ACC112 (cell line): ENCODE results near the gene ABHD14A.

ENCODE experiments used
- H2AFZ ChIP-seq: fragments of 200-600 bp; sonication (generic); one replicate; pipeline ENCODE4 v1.6.0; 2017; ENCODE audit warnings: antibody characterized with exemption, low read length; ENCODE audit not compliant: unreplicated experiment
- H3K27ac ChIP-seq: fragments of 200-600 bp; sonication (generic); 2 replicates; pipeline ENCODE4 v1.5.1; 2014; ENCODE audit warnings: low read depth, mild to moderate bottlenecking, antibody characterized with exemption, low read length, moderate library complexity
- H3K27me3 ChIP-seq: fragments of 200-600 bp; sonication (generic); 2 replicates; pipeline ENCODE4 v1.6.1; 2014; ENCODE audit warnings: mild to moderate bottlenecking, antibody characterized with exemption, low read length, moderate library complexity, mixed read lengths; ENCODE audit not compliant: insufficient read depth
- H3K36me3 ChIP-seq: fragments of 200-600 bp; sonication (generic); 2 replicates; pipeline ENCODE4 v1.6.1; 2016; ENCODE audit warnings: mild to moderate bottlenecking, antibody characterized with exemption, low read length, moderate library complexity, mixed read lengths; ENCODE audit not compliant: insufficient read depth
- H3K4me1 ChIP-seq: fragments of 200-600 bp; sonication (generic); one replicate; pipeline ENCODE4 v1.6.1; 2016; ENCODE audit warnings: low read length, mixed read lengths; ENCODE audit not compliant: insufficient read depth, unreplicated experiment, control insufficient read depth
- H3K4me3 ChIP-seq: fragments of 200-600 bp; sonication (generic); 2 replicates; pipeline ENCODE4 v1.5.1; 2014; ENCODE audit warnings: mild to moderate bottlenecking, low read depth, low read length
- H3K79me2 ChIP-seq: fragments of 200-600 bp; sonication (generic); one replicate; pipeline ENCODE4 v1.6.0; 2016; ENCODE audit warnings: low read length; ENCODE audit not compliant: control insufficient read depth, unreplicated experiment, insufficient read depth

Gene ABHD14A

DNA sequence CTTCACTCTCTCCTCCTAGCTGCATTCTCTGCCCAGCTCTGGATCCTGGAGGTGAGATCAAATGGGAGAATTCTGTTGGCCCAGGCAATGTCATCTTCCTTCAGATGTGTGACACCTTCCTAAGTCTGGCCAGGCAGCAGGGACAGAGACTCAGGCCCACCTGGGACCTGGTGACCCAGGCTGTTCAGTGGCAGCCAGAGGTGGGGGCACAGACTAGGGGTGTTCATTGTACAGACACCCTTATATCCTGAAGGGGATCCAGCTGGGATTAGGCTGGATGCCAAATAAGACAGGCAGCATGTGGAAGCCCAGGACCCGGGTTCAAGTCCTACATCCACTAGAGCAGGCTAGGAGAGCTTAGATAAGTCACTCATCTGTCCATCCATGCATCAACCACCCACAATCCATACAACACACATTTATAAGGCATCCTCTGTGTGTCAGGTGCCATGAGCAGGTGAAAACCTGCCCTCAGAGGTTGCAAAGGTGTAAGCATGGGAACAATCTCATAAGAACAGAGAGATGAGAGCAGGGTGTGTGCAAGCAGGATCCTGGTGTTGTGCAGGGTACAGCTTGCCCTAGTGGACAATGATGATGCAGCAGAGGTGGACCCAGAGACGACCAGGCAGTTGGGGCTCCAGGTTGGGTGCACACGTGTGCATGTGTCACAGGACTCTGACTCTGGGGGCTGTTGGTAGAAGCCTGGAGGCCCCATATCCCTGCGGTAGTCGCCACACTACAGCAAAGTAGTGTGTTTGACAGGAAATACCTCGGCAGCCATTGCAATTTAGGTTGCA lies 39.1 kb downstream of the ABHD14A start:
- Histone ChIP-seq H2AFZ (no peak overlapping the region), H3K36me3 (no peaks in the 10 kb centered on the region), H3K79me2 (no peaks in the 10 kb centered on the region), H3K4me3 (no peak overlapping the region), H3K4me1 (no peaks in the 10 kb centered on the region), H3K27ac (no peak overlapping the region), H3K27me3 (no peaks in the 10 kb centered on the region)

DNA sequence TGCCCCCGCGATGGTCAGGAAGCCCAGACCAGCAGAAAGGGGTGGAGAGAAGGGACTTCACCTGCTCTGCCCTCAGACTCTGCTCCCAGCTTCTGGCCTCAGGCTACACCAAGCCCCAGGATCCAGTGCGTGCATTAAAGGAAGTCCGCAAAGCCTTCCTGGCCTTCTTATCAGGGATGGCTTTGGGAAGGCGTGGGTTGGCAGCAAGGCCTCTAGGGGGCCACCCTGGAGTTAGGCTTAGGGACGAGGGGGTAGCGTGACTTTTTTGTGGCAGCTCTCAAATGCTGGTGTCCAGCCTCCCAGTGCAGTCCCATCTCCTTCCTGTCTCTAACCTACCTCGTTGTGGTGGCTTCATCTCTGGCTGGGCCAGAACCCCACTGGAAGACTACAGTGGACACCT lies 39.7 kb downstream of the ABHD14A start:
- H2AFZ ChIP-seq, result no peak overlapping the region
- H3K79me2 ChIP-seq, result no peaks in the 10 kb centered on the region
- H3K27ac ChIP-seq, result no peak overlapping the region
- H3K4me3 ChIP-seq, result no peak overlapping the region
- H3K36me3 ChIP-seq, result no peaks in the 10 kb centered on the region
- no peaks in the 10 kb centered on the region for H3K4me1 ChIP-seq
- H3K27me3 ChIP-seq, result no peaks in the 10 kb centered on the region

DNA sequence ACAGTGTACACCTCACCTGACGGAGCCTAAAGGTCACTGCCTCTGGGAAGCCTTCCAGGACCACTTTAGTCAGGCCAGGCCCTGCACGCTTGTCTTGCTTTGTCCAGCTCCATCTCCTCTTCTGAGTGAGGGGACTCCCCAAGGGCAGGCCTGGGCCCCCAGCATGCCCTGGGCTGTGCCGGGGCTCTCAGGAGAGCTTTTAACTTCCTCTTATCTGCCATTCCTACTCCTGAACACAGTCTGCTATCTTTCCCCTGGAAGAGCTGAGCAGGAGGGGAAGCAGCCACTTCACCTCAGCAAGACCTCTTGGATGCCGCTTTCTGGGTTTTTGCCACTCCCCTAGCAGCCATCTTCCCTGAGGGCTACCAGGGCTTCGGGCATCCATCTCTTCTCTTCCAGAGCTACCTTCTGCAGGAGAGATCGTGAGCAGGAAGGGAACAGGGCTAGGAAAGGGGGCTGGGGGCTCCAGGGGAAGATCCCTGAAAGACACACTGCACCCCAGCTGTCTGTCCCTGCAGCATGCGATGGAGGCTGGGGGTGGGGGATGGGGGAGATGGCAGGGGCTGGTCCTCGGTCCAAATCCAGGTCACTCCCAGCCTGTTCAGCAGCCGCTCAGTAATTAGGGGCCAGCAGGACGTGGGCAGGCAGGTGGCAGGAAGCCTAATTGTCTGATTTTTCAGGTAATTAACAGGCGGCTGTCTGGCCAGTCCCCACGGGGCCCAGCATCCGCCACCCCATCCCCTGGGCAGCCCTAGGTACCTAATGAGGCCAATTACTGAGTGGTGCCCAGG lies 40.8 kb downstream of the ABHD14A start:
- no peaks in the 10 kb centered on the region for H3K27me3 ChIP-seq
- H3K4me3 ChIP-seq, result no peak overlapping the region
- no peaks in the 10 kb centered on the region for H3K36me3 ChIP-seq
- no peak overlapping the region for H2AFZ ChIP-seq
- H3K79me2 ChIP-seq, result no peaks in the 10 kb centered on the region
- no peaks in the 10 kb centered on the region for H3K4me1 ChIP-seq
- no peak overlapping the region for H3K27ac ChIP-seq

DNA sequence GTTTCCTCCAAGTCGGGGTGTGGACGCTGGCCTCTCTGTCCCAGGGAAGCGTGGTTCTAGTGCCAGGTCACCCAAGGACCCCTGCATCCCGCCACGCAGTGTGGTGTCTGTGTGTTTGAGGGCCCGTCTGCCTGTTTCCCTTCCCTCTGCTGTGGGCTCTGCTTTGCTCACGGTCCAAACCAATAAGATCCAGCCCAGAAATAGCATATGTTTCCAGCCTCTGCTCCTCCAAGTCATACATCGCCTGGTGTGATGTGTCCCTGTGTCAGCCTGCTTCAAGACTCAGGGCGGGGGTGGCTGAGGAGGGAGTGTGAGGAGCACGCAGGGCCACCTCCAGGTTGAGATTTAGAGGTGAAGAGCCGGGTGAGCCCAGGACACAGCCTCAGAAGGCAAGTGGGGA lies 42.7 kb downstream of the ABHD14A start:
- Histone ChIP-seq H3K4me1 (peaks cover 10% of the 10 kb centered on the region), H2AFZ (no peak overlapping the region), H3K27me3 (no peaks in the 10 kb centered on the region), H3K27ac (no peak overlapping the region), H3K4me3 (no peak overlapping the region), H3K36me3 (no peaks in the 10 kb centered on the region), H3K79me2 (no peaks in the 10 kb centered on the region)

DNA sequence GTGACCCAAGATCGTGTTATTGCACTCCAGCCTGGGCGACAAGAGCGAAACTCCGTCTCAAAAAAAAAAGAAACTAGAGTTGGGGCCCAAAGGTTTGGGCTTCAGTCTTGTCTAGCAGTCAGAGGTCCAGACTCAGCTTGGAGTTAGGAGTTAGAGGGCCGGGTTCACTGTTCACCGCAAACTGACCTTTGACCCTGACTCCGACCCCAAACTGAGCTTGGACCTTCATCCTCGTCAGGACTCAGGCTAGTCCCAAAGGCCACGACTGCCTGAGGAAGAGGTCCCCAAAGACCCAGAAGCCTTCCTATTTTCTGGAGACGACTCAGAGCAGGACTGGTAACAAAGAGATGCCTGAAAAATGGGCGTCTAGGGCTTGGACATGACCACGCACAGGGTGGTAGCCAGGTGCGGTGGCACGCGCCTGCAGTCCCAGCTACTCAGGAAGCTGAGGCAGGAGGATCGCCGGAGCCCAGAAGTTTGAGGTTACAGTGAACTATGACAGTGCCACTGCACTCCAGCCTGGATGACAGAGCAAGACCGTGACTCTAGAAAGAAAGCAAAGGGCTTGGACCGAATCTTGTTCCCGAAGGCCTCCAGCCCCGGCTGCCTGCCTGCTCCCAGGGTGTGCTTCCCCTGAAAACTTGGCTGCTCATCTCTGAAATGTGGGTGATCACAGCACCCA lies 43.6 kb downstream of the ABHD14A start:
- H2AFZ ChIP-seq, result no peak overlapping the region

DNA sequence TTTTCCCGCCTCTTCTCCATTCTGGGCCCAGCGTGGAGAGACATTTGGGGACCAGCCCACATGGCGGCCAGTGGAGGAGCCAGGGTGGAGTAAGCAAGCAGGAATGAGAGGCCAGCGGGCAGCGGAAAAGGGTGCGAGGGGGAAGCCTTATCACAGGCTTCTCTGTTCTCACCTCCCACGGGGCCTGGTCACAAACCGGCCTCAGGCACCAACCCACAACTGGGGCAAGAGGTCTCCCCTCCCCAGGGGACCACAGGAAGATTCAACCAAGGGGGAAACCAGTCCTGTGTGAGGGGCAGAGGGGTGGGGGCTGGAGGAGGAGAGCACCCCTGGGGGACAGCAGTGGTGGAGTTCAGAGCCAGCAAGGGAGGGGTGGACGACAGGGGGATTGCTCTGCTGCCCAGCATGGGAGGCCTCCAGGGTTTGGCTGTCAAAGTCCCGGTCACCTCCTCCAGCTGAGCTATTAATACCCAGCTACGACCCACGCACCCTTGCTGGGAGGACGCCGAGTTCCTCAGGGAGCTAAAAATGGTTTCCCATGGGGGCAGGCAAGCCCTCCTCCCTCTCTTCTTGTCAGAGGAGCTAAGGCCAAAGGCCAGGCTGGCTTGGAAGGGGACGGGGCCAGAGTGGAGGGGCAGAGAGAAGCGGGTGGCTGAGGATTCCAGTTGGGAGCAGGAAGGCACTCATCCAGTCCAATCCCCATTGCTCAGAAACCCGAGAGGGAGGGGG lies 44.7 kb downstream of the ABHD14A start:
- no peaks in the 10 kb centered on the region for H3K36me3 ChIP-seq
- H3K4me1 ChIP-seq, result peaks cover 25% of the 10 kb centered on the region
- no peaks in the 10 kb centered on the region for H3K79me2 ChIP-seq
- no peak overlapping the region for H3K27ac ChIP-seq
- no peak overlapping the region for H3K4me3 ChIP-seq
- no peak overlapping the region for H2AFZ ChIP-seq
- H3K27me3 ChIP-seq, result no peaks in the 10 kb centered on the region

More for the DNA sequence above, 43.6 kb downstream of the ABHD14A start:
- no peak overlapping the region for H3K27ac ChIP-seq
- no peak overlapping the region for H3K4me3 ChIP-seq
- peaks cover 19% of the 10 kb centered on the region for H3K4me1 ChIP-seq
- H3K36me3 ChIP-seq, result no peaks in the 10 kb centered on the region
- H3K79me2 ChIP-seq, result no peaks in the 10 kb centered on the region
- no peaks in the 10 kb centered on the region for H3K27me3 ChIP-seq

DNA sequence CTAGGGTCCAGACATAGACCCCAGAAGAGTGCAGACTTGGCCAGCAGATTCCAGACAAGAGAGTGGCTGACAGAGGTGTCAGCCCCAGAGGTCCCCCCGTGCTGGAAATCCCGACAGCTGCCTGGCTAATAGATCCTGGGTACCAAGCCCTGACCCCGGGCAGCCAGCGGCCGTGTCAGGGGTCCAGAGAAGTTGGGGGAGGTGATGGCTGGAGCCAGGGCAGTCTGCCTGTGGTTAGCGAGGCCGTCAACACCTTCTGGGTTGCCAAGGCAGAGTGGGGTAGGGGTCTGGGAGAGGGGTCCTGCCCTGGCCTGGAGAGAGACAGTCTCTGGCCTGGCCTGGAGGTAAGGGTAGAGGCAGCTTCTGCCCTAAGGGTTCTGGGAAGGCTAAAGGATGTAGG lies 45.9 kb downstream of the ABHD14A start:
- H3K27me3 ChIP-seq, result no peaks in the 10 kb centered on the region
- H2AFZ ChIP-seq, result no peak overlapping the region
- H3K36me3 ChIP-seq, result no peaks in the 10 kb centered on the region
- no peaks in the 10 kb centered on the region for H3K79me2 ChIP-seq
- no peak overlapping the region for H3K27ac ChIP-seq
- peaks cover 25% of the 10 kb centered on the region for H3K4me1 ChIP-seq
- no peak overlapping the region for H3K4me3 ChIP-seq

DNA sequence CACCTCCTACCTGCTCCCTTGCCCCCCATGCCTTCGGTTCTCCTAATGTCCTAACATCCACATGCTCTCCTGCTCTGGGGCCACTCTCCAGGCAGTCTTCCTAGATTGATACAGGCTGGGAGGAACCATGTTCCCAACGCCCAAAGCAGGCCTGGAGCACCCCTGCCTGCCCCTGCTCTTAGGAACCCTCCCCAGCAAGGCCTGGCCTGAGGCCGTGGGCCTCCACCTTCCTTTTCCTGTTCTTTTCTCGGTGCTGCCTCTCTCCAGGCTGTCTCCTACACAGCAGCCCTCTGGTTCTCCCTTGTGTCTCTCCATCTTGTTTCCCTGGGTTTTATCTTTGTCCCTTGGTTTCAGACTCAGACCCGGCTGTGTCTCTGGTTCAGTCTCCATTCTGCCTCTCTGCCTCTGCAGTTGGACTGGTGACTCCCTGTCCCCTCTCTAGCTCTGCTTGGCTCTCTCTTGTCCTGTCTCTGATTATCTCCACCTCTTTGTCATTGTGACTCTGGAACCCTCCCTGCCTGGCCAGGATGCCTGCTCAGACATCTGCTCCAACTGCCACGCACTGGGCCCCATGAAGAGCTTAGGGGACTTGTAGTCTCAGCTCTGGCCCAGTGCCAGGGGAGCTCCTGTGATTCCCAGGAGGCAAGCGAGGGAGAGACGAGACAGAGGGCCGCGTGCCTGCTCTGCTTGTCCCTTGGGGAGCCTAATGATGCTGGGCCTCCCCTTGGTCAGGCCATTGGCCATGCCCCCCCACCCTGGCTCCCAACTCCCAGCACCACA lies 46.8 kb downstream of the ABHD14A start:
- Histone ChIP-seq H3K27ac (no peak overlapping the region), H2AFZ (no peak overlapping the region), H3K79me2 (no peaks in the 10 kb centered on the region), H3K27me3 (no peaks in the 10 kb centered on the region), H3K4me3 (no peak overlapping the region), H3K4me1 (peaks cover 25% of the 10 kb centered on the region), H3K36me3 (no peaks in the 10 kb centered on the region)

DNA sequence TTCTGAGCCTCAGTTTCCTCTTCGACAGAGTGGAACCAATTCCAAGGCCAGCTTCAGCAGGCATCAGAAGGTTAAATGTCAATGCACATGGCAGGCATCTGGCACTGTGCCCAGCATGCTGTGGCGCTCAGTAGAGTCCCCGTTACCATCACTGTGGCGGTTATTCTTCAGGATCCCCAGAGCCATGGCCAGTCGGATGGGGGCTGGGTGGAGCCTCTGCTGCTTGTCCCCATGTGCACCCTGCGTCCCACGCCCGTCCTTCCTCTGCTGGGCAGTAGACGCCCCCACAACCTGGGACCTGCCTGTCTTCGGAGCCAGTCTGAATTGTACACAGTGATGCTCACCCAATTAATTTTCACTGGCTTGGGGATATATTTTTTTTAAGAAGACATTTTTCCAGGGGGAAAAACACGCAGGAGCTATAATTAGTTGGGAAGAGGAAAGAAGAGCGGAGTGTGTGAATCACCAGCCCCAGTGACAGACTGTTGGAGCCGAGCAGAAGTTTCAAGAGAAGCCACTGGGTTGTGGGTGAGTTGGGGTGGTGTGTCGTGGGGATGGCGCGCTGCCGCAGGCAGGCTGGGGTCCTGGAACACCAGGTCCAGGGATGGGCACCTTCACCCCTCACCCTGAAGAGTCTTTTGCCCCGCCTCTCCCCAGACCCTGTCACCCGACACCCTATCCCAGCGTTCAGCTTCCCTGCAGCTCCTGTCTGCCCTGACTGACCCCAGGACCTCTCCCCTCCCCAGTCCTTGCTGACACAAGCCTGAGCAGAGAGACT lies 47.6 kb downstream of the ABHD14A start:
- Histone ChIP-seq H2AFZ (no peak overlapping the region), H3K4me3 (no peak overlapping the region), H3K27me3 (no peaks in the 10 kb centered on the region), H3K36me3 (no peaks in the 10 kb centered on the region), H3K4me1 (peaks cover 25% of the 10 kb centered on the region), H3K27ac (no peak overlapping the region), H3K79me2 (no peaks in the 10 kb centered on the region)
